K562 (cell line): ENCODE measurements around the gene AFM. TPM values are rescaled to one million over a fixed set of nuclear protein-coding genes. Genes with fewer than 3 reads are reported as not detected.

Experiments
- FOXM1 ChIP-seq, 2 experiments: fragments of 450-650 bp in 1 of 2; sonication (generic) in 1 of 2; formaldehyde crosslinking in 1 of 2; IDR thresholded peaks; 2 replicates each; pipeline versions ENCODE4 v1.6.1 to v1.9.0; 2017 to 2022; ENCODE audit warnings: low read depth in 2 of 2, mild to moderate bottlenecking in 2 of 2, missing genetic modification reagents in 1 of 2, moderate library complexity in 1 of 2
- FUS ChIP-seq: fragments of 200-400 bp; formaldehyde crosslinking; optimal IDR thresholded peaks from 2 replicates; pipeline ENCODE3; 2017; ENCODE audit warnings: low read depth, low read length
- SRSF7 ChIP-seq: fragments of 200-400 bp; formaldehyde crosslinking; optimal IDR thresholded peaks from 2 replicates; pipeline ENCODE3; 2017; ENCODE audit warnings: mild to moderate bottlenecking, low read depth, low read length
- polyA plus RNA-seq, 8 experiments: library from polyadenylated mRNA; depleted of rRNA in 4 of 8; stranded (reverse) in 5 of 8; unstranded in 3 of 8; fragments of >200 nt; fragmentation: Nextera tagmentation in 2 of 8; fragmentation: Illumina TruSeq in 1 of 8; extraction: Ambion mirVana in 2 of 8; extraction: Trizol in 1 of 8; gene quantifications; 2 replicates each; pipeline versions ENCODE4 v1.2.1 to v1.2.3, GENCODE V29; 2011 to 2014; ENCODE audit warnings: inconsistent platforms in 1 of 8, missing spikeins in 1 of 8
- total RNA-seq, 7 experiments: library from RNA; depleted of rRNA in 6 of 7; stranded (reverse); fragments of >200 nt in 6 of 7; fragmentation: Illumina TruSeq in 2 of 7; extraction: Trizol in 2 of 7; gene quantifications; 2 replicates each; pipeline versions ENCODE4 v1.2.1 to v1.2.3, GENCODE V29; 2011 to 2021; ENCODE audit warnings: low replicate concordance in 1 of 7
- TF ChIP-seq, protein P1 (sequence below), 2 experiments: fragments of 450-650 bp in 1 of 2; sonication (generic) in 1 of 2; formaldehyde crosslinking in 1 of 2; IDR thresholded peaks; 2 replicates each; pipeline versions ENCODE4 v1.7.1 to v1.9.0; 2016 to 2022; ENCODE audit warnings: inconsistent platforms in 1 of 2, mild to moderate bottlenecking in 1 of 2, missing genetic modification reagents in 1 of 2
- TF ChIP-seq, protein P2 (sequence below): sonication (generic); formaldehyde crosslinking; IDR thresholded peaks from 2 replicates; pipeline ENCODE4 v1.8.0; 2022; ENCODE audit warnings: mild to moderate bottlenecking, missing genetic modification reagents
- TF ChIP-seq, protein P3 (sequence below), 2 experiments: fragments of 250-450 bp in 1 of 2; fragments of 450-650 bp in 1 of 2; sonication (Bioruptor Pico) in 1 of 2; IDR thresholded peaks; 2 replicates each; pipeline versions ENCODE4 v1.6.1 to v1.8.0; 2016 to 2021; ENCODE audit warnings: mild to moderate bottlenecking in 2 of 2, moderate library complexity in 2 of 2, missing compliant biosample characterization in 1 of 2, missing genetic modification characterization in 1 of 2
- TF ChIP-seq, protein P4 (sequence below): sonication (generic); formaldehyde crosslinking; IDR thresholded peaks from 2 replicates; pipeline ENCODE4 v1.8.1; 2023; ENCODE audit warnings: mild to moderate bottlenecking, missing genetic modification reagents, moderate library complexity
- TF ChIP-seq, protein P5 (sequence below): fragments of 250-450 bp; sonication (Bioruptor Pico); IDR thresholded peaks from 2 replicates; pipeline ENCODE4 v1.5.0; 2020; ENCODE audit warnings: mild to moderate bottlenecking

The AFM gene
- total and polyA plus RNA-seq, 9 of the 15 experiments (the other 6 are each of a cell fraction or from before 2014, with no cell fraction given) = 0.07 to 0.15 (median 0.12) TPM; not detected in 5

DNA sequence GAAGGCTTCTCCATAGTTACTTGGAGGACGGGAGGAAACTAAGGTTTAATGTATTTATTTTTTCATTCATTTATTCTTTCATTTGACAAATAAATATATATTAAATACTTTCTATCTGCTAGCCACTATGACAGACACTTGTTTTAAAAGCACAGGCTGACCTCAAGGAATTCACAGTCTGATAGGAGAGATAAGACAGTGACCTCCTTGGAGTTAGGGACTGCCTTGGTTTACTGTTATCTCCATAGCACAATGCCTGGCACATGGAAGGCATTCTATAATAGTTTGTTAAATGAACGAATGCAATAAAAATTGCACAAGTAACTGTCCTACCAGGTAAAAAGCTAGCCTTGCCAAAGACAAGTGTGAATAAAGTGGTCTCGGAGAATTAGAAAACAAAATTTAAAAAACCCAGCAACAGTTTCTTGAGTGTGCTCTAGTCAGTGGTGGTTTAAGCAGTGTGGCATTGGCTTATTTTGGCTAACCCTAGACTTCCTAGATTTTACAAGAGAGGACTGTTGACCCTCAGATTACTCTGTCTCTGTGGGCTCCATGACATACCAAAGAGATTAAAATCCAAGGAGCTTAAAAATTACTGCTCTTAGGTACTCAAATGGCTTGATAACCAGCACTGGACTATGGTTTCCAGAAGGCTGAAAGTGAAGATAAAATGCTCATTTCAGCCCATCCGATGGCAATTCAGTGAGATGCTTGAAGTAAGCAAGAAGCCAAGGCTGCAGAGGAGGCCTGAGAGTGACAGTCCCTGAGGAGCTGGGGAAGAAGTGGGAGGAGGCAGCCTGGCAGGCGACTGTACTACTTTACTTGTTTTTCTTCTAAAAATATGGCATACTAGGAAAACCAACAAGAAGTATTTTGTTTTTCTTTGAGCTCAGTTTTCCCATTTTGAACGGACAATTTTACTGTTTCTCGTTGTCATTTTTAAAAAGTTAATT, 35.9 kb upstream of the AFM start (continued):
- TF ChIP-seq, protein P1, sequence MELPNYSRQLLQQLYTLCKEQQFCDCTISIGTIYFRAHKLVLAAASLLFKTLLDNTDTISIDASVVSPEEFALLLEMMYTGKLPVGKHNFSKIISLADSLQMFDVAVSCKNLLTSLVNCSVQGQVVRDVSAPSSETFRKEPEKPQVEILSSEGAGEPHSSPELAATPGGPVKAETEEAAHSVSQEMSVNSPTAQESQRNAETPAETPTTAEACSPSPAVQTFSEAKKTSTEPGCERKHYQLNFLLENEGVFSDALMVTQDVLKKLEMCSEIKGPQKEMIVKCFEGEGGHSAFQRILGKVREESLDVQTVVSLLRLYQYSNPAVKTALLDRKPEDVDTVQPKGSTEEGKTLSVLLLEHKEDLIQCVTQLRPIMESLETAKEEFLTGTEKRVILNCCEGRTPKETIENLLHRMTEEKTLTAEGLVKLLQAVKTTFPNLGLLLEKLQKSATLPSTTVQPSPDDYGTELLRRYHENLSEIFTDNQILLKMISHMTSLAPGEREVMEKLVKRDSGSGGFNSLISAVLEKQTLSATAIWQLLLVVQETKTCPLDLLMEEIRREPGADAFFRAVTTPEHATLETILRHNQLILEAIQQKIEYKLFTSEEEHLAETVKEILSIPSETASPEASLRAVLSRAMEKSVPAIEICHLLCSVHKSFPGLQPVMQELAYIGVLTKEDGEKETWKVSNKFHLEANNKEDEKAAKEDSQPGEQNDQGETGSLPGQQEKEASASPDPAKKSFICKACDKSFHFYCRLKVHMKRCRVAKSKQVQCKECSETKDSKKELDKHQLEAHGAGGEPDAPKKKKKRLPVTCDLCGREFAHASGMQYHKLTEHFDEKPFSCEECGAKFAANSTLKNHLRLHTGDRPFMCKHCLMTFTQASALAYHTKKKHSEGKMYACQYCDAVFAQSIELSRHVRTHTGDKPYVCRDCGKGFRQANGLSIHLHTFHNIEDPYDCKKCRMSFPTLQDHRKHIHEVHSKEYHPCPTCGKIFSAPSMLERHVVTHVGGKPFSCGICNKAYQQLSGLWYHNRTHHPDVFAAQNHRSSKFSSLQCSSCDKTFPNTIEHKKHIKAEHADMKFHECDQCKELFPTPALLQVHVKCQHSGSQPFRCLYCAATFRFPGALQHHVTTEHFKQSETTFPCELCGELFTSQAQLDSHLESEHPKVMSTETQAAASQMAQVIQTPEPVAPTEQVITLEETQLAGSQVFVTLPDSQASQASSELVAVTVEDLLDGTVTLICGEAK (IDR thresholded peaks at IDR 0.05) = no peak
- TF ChIP-seq, protein P1 (CRISPR knock-in tag; IDR thresholded peaks at IDR 0.05) = no peak
- no peak for TF ChIP-seq FUS
- TF ChIP-seq, protein P2, sequence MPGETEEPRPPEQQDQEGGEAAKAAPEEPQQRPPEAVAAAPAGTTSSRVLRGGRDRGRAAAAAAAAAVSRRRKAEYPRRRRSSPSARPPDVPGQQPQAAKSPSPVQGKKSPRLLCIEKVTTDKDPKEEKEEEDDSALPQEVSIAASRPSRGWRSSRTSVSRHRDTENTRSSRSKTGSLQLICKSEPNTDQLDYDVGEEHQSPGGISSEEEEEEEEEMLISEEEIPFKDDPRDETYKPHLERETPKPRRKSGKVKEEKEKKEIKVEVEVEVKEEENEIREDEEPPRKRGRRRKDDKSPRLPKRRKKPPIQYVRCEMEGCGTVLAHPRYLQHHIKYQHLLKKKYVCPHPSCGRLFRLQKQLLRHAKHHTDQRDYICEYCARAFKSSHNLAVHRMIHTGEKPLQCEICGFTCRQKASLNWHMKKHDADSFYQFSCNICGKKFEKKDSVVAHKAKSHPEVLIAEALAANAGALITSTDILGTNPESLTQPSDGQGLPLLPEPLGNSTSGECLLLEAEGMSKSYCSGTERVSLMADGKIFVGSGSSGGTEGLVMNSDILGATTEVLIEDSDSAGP (CRISPR knock-in tag) = no peak
- TF ChIP-seq, protein P3, sequence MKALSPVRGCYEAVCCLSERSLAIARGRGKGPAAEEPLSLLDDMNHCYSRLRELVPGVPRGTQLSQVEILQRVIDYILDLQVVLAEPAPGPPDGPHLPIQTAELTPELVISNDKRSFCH (CRISPR knock-in tag; IDR thresholded peaks at IDR 0.05) = no peak
- TF ChIP-seq, protein P3 (tag; IDR thresholded peaks at IDR 0.05) = no peak
- TF ChIP-seq, protein P4, sequence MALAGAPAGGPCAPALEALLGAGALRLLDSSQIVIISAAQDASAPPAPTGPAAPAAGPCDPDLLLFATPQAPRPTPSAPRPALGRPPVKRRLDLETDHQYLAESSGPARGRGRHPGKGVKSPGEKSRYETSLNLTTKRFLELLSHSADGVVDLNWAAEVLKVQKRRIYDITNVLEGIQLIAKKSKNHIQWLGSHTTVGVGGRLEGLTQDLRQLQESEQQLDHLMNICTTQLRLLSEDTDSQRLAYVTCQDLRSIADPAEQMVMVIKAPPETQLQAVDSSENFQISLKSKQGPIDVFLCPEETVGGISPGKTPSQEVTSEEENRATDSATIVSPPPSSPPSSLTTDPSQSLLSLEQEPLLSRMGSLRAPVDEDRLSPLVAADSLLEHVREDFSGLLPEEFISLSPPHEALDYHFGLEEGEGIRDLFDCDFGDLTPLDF = no peak
- no peak for TF ChIP-seq FOXM1 (IDR thresholded peaks at IDR 0.05; ENCODE audit: low read depth)
- no peak for TF ChIP-seq FOXM1 (CRISPR knock-in tag; IDR thresholded peaks at IDR 0.05; ENCODE audit: low read depth)
- TF ChIP-seq SRSF7 = no peak
- TF ChIP-seq, protein P5, sequence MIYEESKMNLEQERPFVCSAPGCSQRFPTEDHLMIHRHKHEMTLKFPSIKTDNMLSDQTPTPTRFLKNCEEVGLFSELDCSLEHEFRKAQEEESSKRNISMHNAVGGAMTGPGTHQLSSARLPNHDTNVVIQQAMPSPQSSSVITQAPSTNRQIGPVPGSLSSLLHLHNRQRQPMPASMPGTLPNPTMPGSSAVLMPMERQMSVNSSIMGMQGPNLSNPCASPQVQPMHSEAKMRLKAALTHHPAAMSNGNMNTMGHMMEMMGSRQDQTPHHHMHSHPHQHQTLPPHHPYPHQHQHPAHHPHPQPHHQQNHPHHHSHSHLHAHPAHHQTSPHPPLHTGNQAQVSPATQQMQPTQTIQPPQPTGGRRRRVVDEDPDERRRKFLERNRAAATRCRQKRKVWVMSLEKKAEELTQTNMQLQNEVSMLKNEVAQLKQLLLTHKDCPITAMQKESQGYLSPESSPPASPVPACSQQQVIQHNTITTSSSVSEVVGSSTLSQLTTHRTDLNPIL (CRISPR knock-in tag) = no peak
